ENCODE data around the gene COX10.

DNA sequence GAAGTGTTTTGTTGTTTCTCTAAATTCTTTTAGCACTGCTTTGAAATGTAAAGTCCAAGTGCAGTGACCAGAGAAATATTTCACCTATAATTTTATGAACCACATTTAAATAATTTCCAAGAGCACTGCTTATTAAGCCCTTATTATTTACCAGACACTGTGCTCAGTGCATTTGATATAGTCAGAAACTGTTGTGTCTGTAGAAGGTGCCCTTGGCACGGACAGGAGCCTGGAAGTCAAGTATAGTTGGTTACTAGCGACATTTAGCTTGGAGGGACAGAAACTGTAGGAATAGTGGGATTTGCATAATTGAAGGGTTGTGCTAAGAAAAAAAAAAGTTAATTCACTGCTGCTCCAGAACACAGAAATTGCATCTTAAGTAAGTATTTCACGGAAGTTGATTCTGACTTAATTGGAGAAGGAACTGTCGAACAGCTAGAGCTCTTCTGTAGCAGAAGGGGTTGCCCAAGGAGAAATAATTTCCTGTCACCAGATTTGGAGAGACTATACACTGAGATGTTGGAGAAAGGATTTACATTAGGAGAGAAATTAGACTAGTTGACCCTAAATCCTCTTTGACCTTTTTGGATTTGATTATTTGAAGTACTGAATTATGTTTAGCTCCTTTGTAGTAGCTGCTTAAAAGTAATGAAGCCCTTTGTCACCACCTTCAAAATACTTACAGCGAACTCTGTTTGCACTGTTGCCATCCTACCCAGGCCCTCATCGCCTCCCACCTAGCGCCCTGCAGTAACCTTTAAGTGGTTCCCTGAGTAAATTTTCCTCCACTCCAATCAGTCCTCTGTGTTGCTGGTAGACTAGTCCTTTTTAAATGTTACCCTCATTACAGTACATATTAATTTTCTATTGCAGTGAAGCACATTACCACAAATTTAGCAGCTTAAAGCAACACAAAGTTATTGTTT, 25.6 kb downstream of the COX10 start:
- TF ChIP-seq, protein P1, sequence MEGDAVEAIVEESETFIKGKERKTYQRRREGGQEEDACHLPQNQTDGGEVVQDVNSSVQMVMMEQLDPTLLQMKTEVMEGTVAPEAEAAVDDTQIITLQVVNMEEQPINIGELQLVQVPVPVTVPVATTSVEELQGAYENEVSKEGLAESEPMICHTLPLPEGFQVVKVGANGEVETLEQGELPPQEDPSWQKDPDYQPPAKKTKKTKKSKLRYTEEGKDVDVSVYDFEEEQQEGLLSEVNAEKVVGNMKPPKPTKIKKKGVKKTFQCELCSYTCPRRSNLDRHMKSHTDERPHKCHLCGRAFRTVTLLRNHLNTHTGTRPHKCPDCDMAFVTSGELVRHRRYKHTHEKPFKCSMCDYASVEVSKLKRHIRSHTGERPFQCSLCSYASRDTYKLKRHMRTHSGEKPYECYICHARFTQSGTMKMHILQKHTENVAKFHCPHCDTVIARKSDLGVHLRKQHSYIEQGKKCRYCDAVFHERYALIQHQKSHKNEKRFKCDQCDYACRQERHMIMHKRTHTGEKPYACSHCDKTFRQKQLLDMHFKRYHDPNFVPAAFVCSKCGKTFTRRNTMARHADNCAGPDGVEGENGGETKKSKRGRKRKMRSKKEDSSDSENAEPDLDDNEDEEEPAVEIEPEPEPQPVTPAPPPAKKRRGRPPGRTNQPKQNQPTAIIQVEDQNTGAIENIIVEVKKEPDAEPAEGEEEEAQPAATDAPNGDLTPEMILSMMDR (optimal IDR thresholded peaks at IDR 0.05 in 1 of 3, IDR thresholded peaks at IDR 0.05 in 1 of 3, conservative IDR thresholded peaks at IDR 0.05 in 1 of 3; ENCODE audit: extremely low read depth in 1 of 3, insufficient read depth in 2 of 3, low read length in 3 of 3) = no peak
- TF ChIP-seq EZH2 (IDR thresholded peaks at IDR 0.05; ENCODE audit: low read length) = no peak

All from keratinocyte (primary cell).